ENCODE results near the gene DDAH1. TPM values are rescaled to one million over a fixed set of nuclear protein-coding genes. Genes with fewer than 3 reads are reported as not detected.

Gene DDAH1
- total RNA-seq, 2 donors from 2014 or later: 11.2 to 31.4 TPM

DNA sequence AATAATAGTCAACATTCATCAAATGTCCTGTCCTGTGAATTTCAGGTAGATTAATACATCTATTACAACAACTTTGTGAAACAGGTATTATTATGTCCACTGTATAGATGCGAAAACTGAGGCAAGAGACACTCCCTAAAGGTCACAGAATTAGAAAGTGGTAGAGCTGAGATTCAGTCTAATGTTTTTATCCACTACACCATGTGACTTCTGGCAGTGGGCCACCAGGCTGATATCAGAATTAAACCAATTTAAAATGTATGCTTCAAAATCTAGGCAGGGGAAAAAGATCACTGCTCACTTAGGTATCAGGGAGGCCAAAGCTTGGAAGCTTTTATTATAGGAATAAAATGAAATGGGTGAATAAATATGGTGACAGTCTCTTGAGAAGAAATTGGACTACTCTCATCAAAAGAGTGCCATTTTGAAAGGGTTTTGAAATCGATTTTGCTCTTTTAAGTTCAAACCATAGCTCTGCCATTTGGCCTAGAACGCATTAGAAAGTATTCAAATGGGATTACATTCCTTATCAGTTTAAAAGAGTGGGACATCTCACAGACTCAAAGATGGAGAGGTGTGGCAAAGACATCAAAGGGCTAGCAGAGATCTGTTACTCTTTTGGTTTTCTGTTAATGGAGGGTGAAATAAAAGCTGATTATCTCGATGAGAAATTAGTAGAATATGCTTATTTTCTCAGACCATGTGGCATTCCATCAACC, 1.9 kb downstream of the DDAH1 start:
- ATAC-seq (no peak), DNase-seq (peak in 3 of 4 donors; percentile 21 to 64 (median 23))
- WGBS, 2 donors: 40 to 50% methylated on average over 4 of the region's 4 CpGs
- Histone ChIP-seq H3K9me3 (no peaks in the 10 kb centered on the region), H3K27ac (peak overlapping the region; percentile 17 to 93 (median 89)), H3K4me1 (peaks cover 63% of the 10 kb centered on the region), H3K27me3 (no peaks in the 10 kb centered on the region), H3K36me3 (replicated peaks in 1 of 2; ENCODE audit: insufficient read depth in 1 of 2, low read depth in 2 of 2) (no peaks in the 10 kb centered on the region), H3K4me3 (no peak overlapping the region)
- intact Hi-C loops (cut with DNase I): no loop called here
- TF ChIP-seq, protein P1, sequence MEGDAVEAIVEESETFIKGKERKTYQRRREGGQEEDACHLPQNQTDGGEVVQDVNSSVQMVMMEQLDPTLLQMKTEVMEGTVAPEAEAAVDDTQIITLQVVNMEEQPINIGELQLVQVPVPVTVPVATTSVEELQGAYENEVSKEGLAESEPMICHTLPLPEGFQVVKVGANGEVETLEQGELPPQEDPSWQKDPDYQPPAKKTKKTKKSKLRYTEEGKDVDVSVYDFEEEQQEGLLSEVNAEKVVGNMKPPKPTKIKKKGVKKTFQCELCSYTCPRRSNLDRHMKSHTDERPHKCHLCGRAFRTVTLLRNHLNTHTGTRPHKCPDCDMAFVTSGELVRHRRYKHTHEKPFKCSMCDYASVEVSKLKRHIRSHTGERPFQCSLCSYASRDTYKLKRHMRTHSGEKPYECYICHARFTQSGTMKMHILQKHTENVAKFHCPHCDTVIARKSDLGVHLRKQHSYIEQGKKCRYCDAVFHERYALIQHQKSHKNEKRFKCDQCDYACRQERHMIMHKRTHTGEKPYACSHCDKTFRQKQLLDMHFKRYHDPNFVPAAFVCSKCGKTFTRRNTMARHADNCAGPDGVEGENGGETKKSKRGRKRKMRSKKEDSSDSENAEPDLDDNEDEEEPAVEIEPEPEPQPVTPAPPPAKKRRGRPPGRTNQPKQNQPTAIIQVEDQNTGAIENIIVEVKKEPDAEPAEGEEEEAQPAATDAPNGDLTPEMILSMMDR (IDR thresholded peaks at IDR 0.05): no peak
- TF ChIP-seq POLR2A (IDR thresholded peaks at IDR 0.05): no peak

DNA sequence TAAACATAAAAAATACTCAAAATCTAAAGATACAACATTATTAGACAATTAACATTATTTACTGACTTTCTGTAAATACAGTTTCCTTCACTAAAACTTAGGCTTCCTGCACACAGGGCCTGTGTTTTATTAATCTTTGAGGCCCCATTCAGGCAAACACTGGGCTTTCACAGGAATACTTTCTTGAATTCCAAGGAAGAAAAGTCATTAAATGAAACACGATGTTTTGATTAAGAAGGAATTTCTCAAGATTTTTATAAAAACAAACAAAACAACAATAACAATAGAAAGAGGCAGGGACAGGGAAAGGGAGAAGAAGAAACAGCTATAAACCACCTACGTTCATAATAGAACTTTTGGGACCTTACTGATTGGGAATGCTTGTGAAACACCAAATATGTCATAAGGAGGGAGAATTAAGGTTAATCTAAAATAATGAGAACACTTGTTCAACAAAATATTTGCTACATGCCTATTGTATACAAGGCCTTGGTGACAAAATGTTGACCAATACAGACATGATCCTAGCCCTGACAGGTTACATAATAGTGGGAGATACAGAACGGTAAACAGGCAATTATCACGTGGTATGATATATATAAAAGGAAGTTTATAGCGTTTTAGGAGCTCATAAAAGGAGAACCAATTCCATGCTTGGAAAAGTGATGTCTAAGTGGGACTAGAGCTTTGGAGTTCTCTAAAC, 3.6 kb downstream of the DDAH1 start:
- no peak overlapping the region for H3K4me3 ChIP-seq
- H3K4me1 ChIP-seq: peaks cover 63% of the 10 kb centered on the region
- no peak for ATAC-seq
- 19% methylated on average over 5 of the region's 5 CpGs for WGBS, 2 donors
- H3K9me3 ChIP-seq: no peaks in the 10 kb centered on the region
- intact Hi-C loops (cut with DNase I): no loop called here
- TF ChIP-seq, protein P1 (IDR thresholded peaks at IDR 0.05): no peak
- TF ChIP-seq POLR2A (IDR thresholded peaks at IDR 0.05): no peak
- no peak for DNase-seq
- H3K27me3 ChIP-seq: no peaks in the 10 kb centered on the region
- no peaks in the 10 kb centered on the region for H3K36me3 ChIP-seq (replicated peaks in 1 of 2; ENCODE audit: insufficient read depth in 1 of 2, low read depth in 2 of 2)
- peak overlapping the region; percentile 41 to 83 (median 76) for H3K27ac ChIP-seq

DNA sequence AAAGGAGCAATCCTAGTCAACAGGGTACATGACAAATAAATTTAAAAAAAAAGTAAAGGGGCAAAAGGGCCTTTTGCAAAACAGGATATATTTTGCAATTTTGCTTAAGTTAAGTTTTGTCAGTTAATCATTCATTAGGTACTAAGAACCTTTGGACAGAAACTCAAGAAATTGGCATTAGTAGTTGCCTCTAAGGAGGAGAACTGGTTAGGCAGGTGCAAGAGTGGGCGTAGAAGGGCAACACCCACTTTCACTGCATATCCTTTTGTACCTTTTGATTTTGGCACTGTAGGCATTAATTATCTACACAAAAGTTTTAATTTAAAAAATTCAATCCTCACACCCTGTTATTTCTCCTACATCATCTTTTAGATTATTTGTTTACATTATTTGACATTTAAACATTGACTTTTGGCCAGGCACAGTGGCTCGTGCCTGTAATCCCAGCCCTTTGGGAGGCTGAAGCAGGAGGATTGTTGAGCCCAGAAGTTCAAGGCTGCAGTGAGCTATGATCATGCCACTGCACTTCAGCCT, 4.3 kb downstream of the DDAH1 start:
- no peak overlapping the region for H3K4me3 ChIP-seq
- no peaks in the 10 kb centered on the region for H3K9me3 ChIP-seq
- H3K27ac ChIP-seq: peak overlapping the region; percentile 66 to 83 (median 76)
- DNase-seq: peak; percentile 72 to 88 (median 83)
- peak; percentile 65 for ATAC-seq
- WGBS, 2 donors: 15 to 22% methylated on average over 2 of the region's 2 CpGs
- H3K4me1 ChIP-seq: peaks cover 62% of the 10 kb centered on the region
- H3K27me3 ChIP-seq: no peaks in the 10 kb centered on the region
- H3K36me3 ChIP-seq (replicated peaks in 1 of 2; ENCODE audit: insufficient read depth in 1 of 2, low read depth in 2 of 2): no peaks in the 10 kb centered on the region
- no peak for TF ChIP-seq POLR2A (IDR thresholded peaks at IDR 0.05)
- TF ChIP-seq, protein P1 (IDR thresholded peaks at IDR 0.05): no peak
- intact Hi-C loops (cut with DNase I): no loop called here

DNA sequence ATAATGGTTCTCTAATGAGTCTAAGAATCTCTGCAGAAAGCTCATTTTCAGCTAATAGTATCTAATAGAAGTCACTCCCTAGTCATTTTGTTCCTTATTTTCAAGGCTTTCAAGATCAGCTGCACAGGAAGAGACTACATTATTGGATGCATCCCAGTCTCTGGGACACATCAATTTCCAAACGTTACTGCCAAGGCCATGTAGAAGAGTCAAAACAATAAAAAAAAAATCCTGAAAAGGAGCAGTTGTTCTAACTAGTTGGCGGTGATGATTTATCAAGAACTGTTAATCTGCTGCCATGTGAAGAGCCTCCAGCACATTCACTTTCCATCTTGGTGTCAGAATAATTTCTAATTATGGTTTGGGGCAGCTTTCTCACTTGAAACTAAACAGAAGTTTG, 5.7 kb downstream of the DDAH1 start:
- intact Hi-C loops (cut with DNase I): no loop called here
- H3K36me3 ChIP-seq (replicated peaks in 1 of 2; ENCODE audit: insufficient read depth in 1 of 2, low read depth in 2 of 2): no peaks in the 10 kb centered on the region
- TF ChIP-seq, protein P1 (IDR thresholded peaks at IDR 0.05): no peak
- TF ChIP-seq POLR2A (IDR thresholded peaks at IDR 0.05): no peak
- WGBS, 2 donors: 6% methylated on average over 2 of the region's 2 CpGs
- peak overlapping the region in 1 of 4 donors; percentile 79 for H3K27ac ChIP-seq
- ATAC-seq (no peak), DNase-seq (no peak)
- H3K4me1 ChIP-seq: peaks cover 72% of the 10 kb centered on the region
- H3K27me3 ChIP-seq: no peaks in the 10 kb centered on the region
- no peaks in the 10 kb centered on the region for H3K9me3 ChIP-seq
- no peak overlapping the region for H3K4me3 ChIP-seq

Data from body of pancreas (tissue), 4 donors.